HEK293 (cell line): ENCODE results near the gene DDX23.
A peak's percentile ranks its signal among the peaks of the same experiment; 100 is the strongest.

Experiments used
- CTCF ChIA-PET: fragments of 350-600 bp; formaldehyde crosslinking; extraction: SDS; loops from one replicate; lab custom pipeline; 2021; ENCODE audit warnings: antibody characterized with exemption; lab: Yijun Ruan, JAX
- POLR2A ChIA-PET: fragments of 300-600 bp; formaldehyde crosslinking; extraction: SDS; loops from one replicate; lab custom pipeline; 2020; ENCODE audit warnings: antibody characterized with exemption, inconsistent platforms; lab: Yijun Ruan, JAX
- H3K27ac ChIP-seq: fragments of 200-500 bp; sonication (Bioruptor generic); 2 replicates; pipeline ENCODE4 v1.5.1; 2014; ENCODE audit warnings: low read depth, low read length, control low read depth, inconsistent platforms; ENCODE audit errors: extremely low read depth
- H3K36me3 ChIP-seq, 2 experiments: fragments of 200-500 bp in 1 of 2; sonication (Bioruptor generic) in 1 of 2; 1 replicate in 1 of 2; 2 replicates in 1 of 2; pipeline ENCODE4 v1.5.1; 2014 to 2017; ENCODE audit warnings: inconsistent platforms in 2 of 2, low read length in 2 of 2; ENCODE audit not compliant: control insufficient read depth in 2 of 2, insufficient read depth in 1 of 2
- H3K4me1 ChIP-seq: fragments of 200-500 bp; sonication (Bioruptor generic); 2 replicates; pipeline ENCODE4 v1.5.1; 2014; ENCODE audit warnings: mild to moderate bottlenecking, low read length, inconsistent platforms; ENCODE audit not compliant: control insufficient read depth, insufficient read depth
- H3K4me3 ChIP-seq: 2 replicates; pipeline ENCODE4 v1.5.1; 2011; ENCODE audit warnings: low read depth, mild to moderate bottlenecking, control low read depth, low read length, moderate library complexity
- H3K9me3 ChIP-seq: fragments of 200-500 bp; sonication (Bioruptor generic); 2 replicates; pipeline ENCODE4 v1.5.1; 2014; ENCODE audit warnings: low read depth, low read length, inconsistent platforms; ENCODE audit not compliant: control insufficient read depth, insufficient read depth
- GLIS1 ChIP-seq: fragments of 450-650 bp; formaldehyde crosslinking; IDR thresholded peaks from 2 replicates; pipeline ENCODE4 v1.5.1; 2016; ENCODE audit warnings: missing biosample characterization, missing genetic modification characterization
- GLIS2 ChIP-seq: fragments of 450-650 bp; formaldehyde crosslinking; IDR thresholded peaks from 2 replicates; pipeline ENCODE4 v1.5.1; 2016; ENCODE audit warnings: missing biosample characterization, missing genetic modification characterization
- PRDM1 ChIP-seq: fragments of 450-650 bp; formaldehyde crosslinking; IDR thresholded peaks from 2 replicates; pipeline ENCODE4; 2016; ENCODE audit warnings: missing biosample characterization, missing genetic modification characterization
- REPIN1 ChIP-seq: fragments of 450-650 bp; formaldehyde crosslinking; IDR thresholded peaks from 2 replicates; pipeline ENCODE4 v1.5.1; 2017; ENCODE audit warnings: missing biosample characterization, missing genetic modification characterization, low read depth
- ZBTB17 ChIP-seq: fragments of 450-650 bp; formaldehyde crosslinking; IDR thresholded peaks from 2 replicates; pipeline ENCODE4 v1.5.1; 2016; ENCODE audit warnings: missing biosample characterization, missing genetic modification characterization
- ZBTB8A ChIP-seq: fragments of 450-650 bp; formaldehyde crosslinking; IDR thresholded peaks from 2 replicates; pipeline ENCODE4 v1.5.1; 2016; ENCODE audit warnings: missing biosample characterization, missing genetic modification characterization
- ZFP37 ChIP-seq: fragments of 450-650 bp; formaldehyde crosslinking; IDR thresholded peaks from 2 replicates; pipeline ENCODE4 v1.5.1; 2016; ENCODE audit warnings: missing biosample characterization, missing genetic modification characterization
- ZNF112 ChIP-seq: fragments of 450-650 bp; formaldehyde crosslinking; IDR thresholded peaks from 2 replicates; pipeline ENCODE4 v1.5.0; 2017; ENCODE audit warnings: missing biosample characterization, missing genetic modification characterization
- ZNF133 ChIP-seq: fragments of 450-650 bp; formaldehyde crosslinking; IDR thresholded peaks from 2 replicates; pipeline ENCODE4 v1.5.1; 2016; ENCODE audit warnings: missing biosample characterization, missing genetic modification characterization
- ZNF2 ChIP-seq: fragments of 450-650 bp; formaldehyde crosslinking; IDR thresholded peaks from 2 replicates; pipeline ENCODE4 v1.5.1; 2016; ENCODE audit warnings: missing biosample characterization, missing genetic modification characterization
- ZNF24 ChIP-seq: fragments of 450-650 bp; formaldehyde crosslinking; IDR thresholded peaks from 2 replicates; pipeline ENCODE4 v1.5.1; 2016; ENCODE audit warnings: missing biosample characterization, missing genetic modification characterization
- ZNF335 ChIP-seq: fragments of 450-650 bp; formaldehyde crosslinking; conservative IDR thresholded peaks from 2 replicates; pipeline ENCODE4 v1.5.1; 2016; ENCODE audit warnings: missing biosample characterization, missing genetic modification characterization
- ZNF394 ChIP-seq: fragments of 450-650 bp; formaldehyde crosslinking; IDR thresholded peaks from 2 replicates; pipeline ENCODE4 v1.5.1; 2016; ENCODE audit warnings: missing biosample characterization, missing genetic modification characterization, mild to moderate bottlenecking, moderate library complexity, borderline replicate concordance
- ZNF530 ChIP-seq: fragments of 450-650 bp; formaldehyde crosslinking; IDR thresholded peaks from 2 replicates; pipeline ENCODE4 v1.5.1; 2016; ENCODE audit warnings: low read depth, missing biosample characterization, missing genetic modification characterization
- ZNF549 ChIP-seq: fragments of 450-650 bp; IDR thresholded peaks from 2 replicates; pipeline ENCODE4 v1.5.1; 2018; ENCODE audit warnings: missing biosample characterization, missing genetic modification characterization, mild to moderate bottlenecking, inconsistent platforms, moderate library complexity
- ZNF623 ChIP-seq: fragments of 450-650 bp; formaldehyde crosslinking; IDR thresholded peaks from 2 replicates; pipeline ENCODE4 v1.5.1; 2016; ENCODE audit warnings: missing biosample characterization, missing genetic modification characterization
- ZNF629 ChIP-seq: fragments of 450-650 bp; formaldehyde crosslinking; IDR thresholded peaks from 2 replicates; pipeline ENCODE4 v1.5.1; 2017; ENCODE audit warnings: missing biosample characterization, missing genetic modification characterization
- ZNF660 ChIP-seq: fragments of 450-650 bp; IDR thresholded peaks from 2 replicates; pipeline ENCODE4 v1.5.1; 2018; ENCODE audit warnings: missing biosample characterization, mild to moderate bottlenecking, missing genetic modification characterization
- ZNF664 ChIP-seq: fragments of 450-650 bp; formaldehyde crosslinking; IDR thresholded peaks from 2 replicates; pipeline ENCODE4 v1.5.1; 2016; ENCODE audit warnings: missing biosample characterization, missing genetic modification characterization
- ZNF76 ChIP-seq: fragments of 450-650 bp; formaldehyde crosslinking; IDR thresholded peaks from 2 replicates; pipeline ENCODE4; 2016; ENCODE audit warnings: low read depth, missing biosample characterization, missing genetic modification characterization, borderline replicate concordance
- TF ChIP-seq, protein P1 (sequence below): fragments of 450-650 bp; formaldehyde crosslinking; IDR thresholded peaks from 2 replicates; pipeline ENCODE4 v1.5.1; 2016; ENCODE audit warnings: missing biosample characterization, missing genetic modification characterization
- TF ChIP-seq, protein P2 (sequence below): fragments of 450-650 bp; formaldehyde crosslinking; IDR thresholded peaks from 2 replicates; pipeline ENCODE4 v1.5.1; 2016; ENCODE audit warnings: missing biosample characterization, missing genetic modification characterization, borderline replicate concordance
- TF ChIP-seq, protein P3 (sequence below): fragments of 450-650 bp; formaldehyde crosslinking; IDR thresholded peaks from 2 replicates; pipeline ENCODE4 v1.5.1; 2016; ENCODE audit warnings: missing biosample characterization, missing genetic modification characterization
- TF ChIP-seq, protein P4 (sequence below): fragments of 450-650 bp; IDR thresholded peaks from 2 replicates; pipeline ENCODE4 v1.5.1; 2018; ENCODE audit warnings: missing biosample characterization, mild to moderate bottlenecking, missing genetic modification characterization
- TF ChIP-seq, protein P5 (sequence below): fragments of 450-650 bp; formaldehyde crosslinking; IDR thresholded peaks from 2 replicates; pipeline ENCODE4 v1.5.1; 2017; ENCODE audit warnings: missing biosample characterization, missing genetic modification characterization

Gene DDX23

DNA sequence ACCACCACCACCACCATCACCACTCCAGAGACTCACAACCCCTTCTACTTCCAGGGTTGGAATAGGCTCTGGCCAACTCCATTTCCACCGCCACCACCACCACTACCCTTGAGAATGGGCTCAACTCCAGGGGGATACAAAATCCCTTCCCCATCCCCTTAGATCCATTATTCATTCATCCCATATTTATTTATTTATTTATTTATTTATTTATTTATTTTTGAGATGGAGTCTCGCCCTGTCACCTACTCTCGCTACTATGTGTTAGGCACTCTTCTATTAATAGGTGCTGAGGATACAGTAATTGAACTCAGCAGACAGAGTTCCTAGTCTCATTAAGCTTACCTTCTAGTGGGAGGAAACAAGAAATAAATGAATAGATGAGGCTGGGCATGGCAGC, 58.3 kb downstream of the DDX23 start (continued):
- TF ChIP-seq REPIN1 (tag by site-specific recombination) (no peak), ZNF112 (no peak), ZNF664 (tag by site-specific recombination) (0 out of 2 replicates have a peak, but pooled peaks have one; percentile 10), ZFP37 (tag by site-specific recombination) (no peak), ZBTB8A (tag by site-specific recombination) (peak; percentile 34; the same call in 1 of the 2 replicates), ZNF394 (peak; percentile 88), ZNF530 (no peak)
- TF ChIP-seq, protein P1, sequence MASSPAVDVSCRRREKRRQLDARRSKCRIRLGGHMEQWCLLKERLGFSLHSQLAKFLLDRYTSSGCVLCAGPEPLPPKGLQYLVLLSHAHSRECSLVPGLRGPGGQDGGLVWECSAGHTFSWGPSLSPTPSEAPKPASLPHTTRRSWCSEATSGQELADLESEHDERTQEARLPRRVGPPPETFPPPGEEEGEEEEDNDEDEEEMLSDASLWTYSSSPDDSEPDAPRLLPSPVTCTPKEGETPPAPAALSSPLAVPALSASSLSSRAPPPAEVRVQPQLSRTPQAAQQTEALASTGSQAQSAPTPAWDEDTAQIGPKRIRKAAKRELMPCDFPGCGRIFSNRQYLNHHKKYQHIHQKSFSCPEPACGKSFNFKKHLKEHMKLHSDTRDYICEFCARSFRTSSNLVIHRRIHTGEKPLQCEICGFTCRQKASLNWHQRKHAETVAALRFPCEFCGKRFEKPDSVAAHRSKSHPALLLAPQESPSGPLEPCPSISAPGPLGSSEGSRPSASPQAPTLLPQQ (tag by site-specific recombination) = no peak

DNA sequence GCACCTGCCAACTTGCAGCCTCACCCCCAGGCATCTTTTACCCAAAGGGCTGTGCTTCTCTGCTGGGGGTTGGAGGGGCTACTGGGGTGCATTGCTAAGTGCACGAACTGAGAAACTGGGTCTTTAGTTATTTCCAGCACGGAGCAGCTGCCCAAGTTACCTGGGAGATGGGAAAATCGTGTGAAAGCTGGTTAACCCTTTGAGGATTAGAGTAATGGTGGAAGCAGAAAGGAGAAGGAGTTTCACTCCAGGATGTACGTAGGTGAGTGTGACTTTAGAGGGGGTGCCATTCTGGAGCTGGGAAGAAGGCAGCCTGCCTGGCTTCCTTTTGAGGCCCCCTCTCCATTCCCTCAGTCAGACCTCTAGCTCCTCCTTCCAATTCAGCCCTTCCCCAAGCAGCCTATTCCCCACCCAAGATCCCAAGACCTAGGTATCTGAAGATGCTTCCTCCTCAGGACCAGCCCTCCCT, 62.1 kb downstream of the DDX23 start:
- no peak overlapping the region; the same call in 1 of the 2 replicates for H3K27ac ChIP-seq
- TF ChIP-seq ZNF623 (no peak), ZNF660 (tag by site-specific recombination) (no peak), ZNF24 (tag by site-specific recombination) (no peak), ZNF549 (no peak), ZBTB17 (no peak), ZNF76 (tag by site-specific recombination) (0 out of 2 replicates have a peak, but pooled peaks have one; percentile 43), GLIS2 (peak; percentile 40), PRDM1 (tag by site-specific recombination) (peak; percentile 82), REPIN1 (tag by site-specific recombination) (peak; percentile 61; the same call in 1 of the 2 replicates), ZNF335 (tag by site-specific recombination) (peak; percentile 97), ZNF133 (tag by site-specific recombination) (no peak), ZNF2 (tag by site-specific recombination) (0 out of 2 replicates have a peak, but pooled peaks have one; percentile 15), ZNF629 (tag by site-specific recombination) (no peak), GLIS1 (tag by site-specific recombination) (peak; percentile 61)
- TF ChIP-seq, protein P2, sequence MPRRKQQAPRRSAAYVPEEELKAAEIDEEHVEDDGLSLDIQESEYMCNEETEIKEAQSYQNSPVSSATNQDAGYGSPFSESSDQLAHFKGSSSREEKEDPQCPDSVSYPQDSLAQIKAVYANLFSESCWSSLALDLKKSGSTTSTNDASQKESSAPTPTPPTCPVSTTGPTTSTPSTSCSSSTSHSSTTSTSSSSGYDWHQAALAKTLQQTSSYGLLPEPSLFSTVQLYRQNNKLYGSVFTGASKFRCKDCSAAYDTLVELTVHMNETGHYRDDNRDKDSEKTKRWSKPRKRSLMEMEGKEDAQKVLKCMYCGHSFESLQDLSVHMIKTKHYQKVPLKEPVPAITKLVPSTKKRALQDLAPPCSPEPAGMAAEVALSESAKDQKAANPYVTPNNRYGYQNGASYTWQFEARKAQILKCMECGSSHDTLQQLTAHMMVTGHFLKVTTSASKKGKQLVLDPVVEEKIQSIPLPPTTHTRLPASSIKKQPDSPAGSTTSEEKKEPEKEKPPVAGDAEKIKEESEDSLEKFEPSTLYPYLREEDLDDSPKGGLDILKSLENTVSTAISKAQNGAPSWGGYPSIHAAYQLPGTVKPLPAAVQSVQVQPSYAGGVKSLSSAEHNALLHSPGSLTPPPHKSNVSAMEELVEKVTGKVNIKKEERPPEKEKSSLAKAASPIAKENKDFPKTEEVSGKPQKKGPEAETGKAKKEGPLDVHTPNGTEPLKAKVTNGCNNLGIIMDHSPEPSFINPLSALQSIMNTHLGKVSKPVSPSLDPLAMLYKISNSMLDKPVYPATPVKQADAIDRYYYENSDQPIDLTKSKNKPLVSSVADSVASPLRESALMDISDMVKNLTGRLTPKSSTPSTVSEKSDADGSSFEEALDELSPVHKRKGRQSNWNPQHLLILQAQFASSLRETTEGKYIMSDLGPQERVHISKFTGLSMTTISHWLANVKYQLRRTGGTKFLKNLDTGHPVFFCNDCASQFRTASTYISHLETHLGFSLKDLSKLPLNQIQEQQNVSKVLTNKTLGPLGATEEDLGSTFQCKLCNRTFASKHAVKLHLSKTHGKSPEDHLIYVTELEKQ (tag by site-specific recombination) = no peak
- TF ChIP-seq, protein P3, sequence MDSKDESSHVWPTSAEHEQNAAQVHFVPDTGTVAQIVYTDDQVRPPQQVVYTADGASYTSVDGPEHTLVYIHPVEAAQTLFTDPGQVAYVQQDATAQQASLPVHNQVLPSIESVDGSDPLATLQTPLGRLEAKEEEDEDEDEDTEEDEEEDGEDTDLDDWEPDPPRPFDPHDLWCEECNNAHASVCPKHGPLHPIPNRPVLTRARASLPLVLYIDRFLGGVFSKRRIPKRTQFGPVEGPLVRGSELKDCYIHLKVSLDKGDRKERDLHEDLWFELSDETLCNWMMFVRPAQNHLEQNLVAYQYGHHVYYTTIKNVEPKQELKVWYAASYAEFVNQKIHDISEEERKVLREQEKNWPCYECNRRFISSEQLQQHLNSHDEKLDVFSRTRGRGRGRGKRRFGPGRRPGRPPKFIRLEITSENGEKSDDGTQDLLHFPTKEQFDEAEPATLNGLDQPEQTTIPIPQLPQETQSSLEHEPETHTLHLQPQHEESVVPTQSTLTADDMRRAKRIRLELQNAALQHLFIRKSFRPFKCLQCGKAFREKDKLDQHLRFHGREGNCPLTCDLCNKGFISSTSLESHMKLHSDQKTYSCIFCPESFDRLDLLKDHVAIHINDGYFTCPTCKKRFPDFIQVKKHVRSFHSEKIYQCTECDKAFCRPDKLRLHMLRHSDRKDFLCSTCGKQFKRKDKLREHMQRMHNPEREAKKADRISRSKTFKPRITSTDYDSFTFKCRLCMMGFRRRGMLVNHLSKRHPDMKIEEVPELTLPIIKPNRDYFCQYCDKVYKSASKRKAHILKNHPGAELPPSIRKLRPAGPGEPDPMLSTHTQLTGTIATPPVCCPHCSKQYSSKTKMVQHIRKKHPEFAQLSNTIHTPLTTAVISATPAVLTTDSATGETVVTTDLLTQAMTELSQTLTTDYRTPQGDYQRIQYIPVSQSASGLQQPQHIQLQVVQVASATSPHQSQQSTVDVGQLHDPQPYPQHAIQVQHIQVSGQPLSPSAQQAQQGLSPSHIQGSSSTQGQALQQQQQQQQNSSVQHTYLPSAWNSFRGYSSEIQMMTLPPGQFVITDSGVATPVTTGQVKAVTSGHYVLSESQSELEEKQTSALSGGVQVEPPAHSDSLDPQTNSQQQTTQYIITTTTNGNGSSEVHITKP (tag by site-specific recombination) = peak; percentile 42; the same call in 1 of the 2 replicates
- TF ChIP-seq, protein P4, sequence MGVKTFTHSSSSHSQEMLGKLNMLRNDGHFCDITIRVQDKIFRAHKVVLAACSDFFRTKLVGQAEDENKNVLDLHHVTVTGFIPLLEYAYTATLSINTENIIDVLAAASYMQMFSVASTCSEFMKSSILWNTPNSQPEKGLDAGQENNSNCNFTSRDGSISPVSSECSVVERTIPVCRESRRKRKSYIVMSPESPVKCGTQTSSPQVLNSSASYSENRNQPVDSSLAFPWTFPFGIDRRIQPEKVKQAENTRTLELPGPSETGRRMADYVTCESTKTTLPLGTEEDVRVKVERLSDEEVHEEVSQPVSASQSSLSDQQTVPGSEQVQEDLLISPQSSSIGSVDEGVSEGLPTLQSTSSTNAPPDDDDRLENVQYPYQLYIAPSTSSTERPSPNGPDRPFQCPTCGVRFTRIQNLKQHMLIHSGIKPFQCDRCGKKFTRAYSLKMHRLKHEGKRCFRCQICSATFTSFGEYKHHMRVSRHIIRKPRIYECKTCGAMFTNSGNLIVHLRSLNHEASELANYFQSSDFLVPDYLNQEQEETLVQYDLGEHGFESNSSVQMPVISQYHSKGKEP (tag by site-specific recombination) = no peak
- TF ChIP-seq, protein P5, sequence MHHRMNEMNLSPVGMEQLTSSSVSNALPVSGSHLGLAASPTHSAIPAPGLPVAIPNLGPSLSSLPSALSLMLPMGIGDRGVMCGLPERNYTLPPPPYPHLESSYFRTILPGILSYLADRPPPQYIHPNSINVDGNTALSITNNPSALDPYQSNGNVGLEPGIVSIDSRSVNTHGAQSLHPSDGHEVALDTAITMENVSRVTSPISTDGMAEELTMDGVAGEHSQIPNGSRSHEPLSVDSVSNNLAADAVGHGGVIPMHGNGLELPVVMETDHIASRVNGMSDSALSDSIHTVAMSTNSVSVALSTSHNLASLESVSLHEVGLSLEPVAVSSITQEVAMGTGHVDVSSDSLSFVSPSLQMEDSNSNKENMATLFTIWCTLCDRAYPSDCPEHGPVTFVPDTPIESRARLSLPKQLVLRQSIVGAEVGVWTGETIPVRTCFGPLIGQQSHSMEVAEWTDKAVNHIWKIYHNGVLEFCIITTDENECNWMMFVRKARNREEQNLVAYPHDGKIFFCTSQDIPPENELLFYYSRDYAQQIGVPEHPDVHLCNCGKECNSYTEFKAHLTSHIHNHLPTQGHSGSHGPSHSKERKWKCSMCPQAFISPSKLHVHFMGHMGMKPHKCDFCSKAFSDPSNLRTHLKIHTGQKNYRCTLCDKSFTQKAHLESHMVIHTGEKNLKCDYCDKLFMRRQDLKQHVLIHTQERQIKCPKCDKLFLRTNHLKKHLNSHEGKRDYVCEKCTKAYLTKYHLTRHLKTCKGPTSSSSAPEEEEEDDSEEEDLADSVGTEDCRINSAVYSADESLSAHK = no peak
- no peaks in the 10 kb centered on the region for H3K9me3 ChIP-seq
- peaks cover 6% of the 10 kb centered on the region for H3K4me1 ChIP-seq
- H3K36me3 ChIP-seq = no peaks in the 10 kb centered on the region
- POLR2A ChIA-PET = interaction anchor here (0.6 to 1.8 kb wide), 6 partner anchors 11 to 977 kb away, joined by 3 to 6 read pairs (median 5); partner anchors contain the start of genes CCNT1 and DDX23
- CTCF ChIA-PET = interaction anchor here (0.6 to 2.1 kb wide), 5 partner anchors 25 to 204 kb away, joined by 3 to 12 read pairs (median 5); no protein-coding TSS in a partner anchor
- peak overlapping the region; percentile 77 for H3K4me3 ChIP-seq
